Measurements from ENCODE around the gene C20orf202. TPM values are rescaled to one million over a fixed set of nuclear protein-coding genes. Genes with fewer than 3 reads are reported as not detected.

The C20orf202 gene
- total RNA-seq, 1 donor = not detected

DNA sequence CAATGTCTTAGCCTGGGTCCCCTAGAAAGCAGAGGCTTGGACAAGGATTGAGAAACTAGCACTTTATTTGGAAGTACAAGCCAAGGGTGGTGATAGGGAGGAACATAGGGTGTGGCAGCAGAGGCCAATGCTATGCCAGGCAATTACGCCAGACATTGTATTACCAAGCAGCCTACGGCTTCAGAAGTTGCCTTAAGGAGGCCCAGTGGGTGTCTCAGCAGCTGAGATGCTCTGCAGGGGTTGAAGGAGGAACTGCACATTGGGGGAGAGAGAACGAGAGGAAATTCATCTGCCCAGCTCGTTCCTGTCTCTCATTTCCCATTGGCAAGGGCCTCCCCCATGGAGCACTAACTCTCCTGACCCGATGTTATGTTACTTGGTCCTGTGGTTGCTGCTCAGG, 859 bp downstream of the C20orf202 start:
- Histone ChIP-seq H3K36me3 (ENCODE audit: insufficient read depth, low read length) (no peaks in the 10 kb centered on the region), H4K20me1 (ENCODE audit: insufficient read depth, low read length) (no peaks in the 10 kb centered on the region), H3K27ac (ENCODE audit: low read depth, low read length) (no peak overlapping the region), H3K4me2 (ENCODE audit: insufficient read depth, low read length) (no peak overlapping the region), H3K9me3 (ENCODE audit: low read depth, low read length) (no peaks in the 10 kb centered on the region), H3K79me2 (ENCODE audit: insufficient read depth, low read length) (no peaks in the 10 kb centered on the region), H3K27me3 (ENCODE audit: insufficient read depth, low read length) (peaks cover 30% of the 10 kb centered on the region), H2AFZ (ENCODE audit: low read length) (no peak overlapping the region), H3K4me1 (ENCODE audit: insufficient read depth, low read length) (no peaks in the 10 kb centered on the region), H3K4me3 (ENCODE audit: insufficient read depth, low read length) (no peak overlapping the region)
- TF ChIP-seq, protein P1, sequence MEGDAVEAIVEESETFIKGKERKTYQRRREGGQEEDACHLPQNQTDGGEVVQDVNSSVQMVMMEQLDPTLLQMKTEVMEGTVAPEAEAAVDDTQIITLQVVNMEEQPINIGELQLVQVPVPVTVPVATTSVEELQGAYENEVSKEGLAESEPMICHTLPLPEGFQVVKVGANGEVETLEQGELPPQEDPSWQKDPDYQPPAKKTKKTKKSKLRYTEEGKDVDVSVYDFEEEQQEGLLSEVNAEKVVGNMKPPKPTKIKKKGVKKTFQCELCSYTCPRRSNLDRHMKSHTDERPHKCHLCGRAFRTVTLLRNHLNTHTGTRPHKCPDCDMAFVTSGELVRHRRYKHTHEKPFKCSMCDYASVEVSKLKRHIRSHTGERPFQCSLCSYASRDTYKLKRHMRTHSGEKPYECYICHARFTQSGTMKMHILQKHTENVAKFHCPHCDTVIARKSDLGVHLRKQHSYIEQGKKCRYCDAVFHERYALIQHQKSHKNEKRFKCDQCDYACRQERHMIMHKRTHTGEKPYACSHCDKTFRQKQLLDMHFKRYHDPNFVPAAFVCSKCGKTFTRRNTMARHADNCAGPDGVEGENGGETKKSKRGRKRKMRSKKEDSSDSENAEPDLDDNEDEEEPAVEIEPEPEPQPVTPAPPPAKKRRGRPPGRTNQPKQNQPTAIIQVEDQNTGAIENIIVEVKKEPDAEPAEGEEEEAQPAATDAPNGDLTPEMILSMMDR (IDR thresholded peaks at IDR 0.05; ENCODE audit: extremely low read depth, low read depth, low read length) = no peak
- DNase-seq (ENCODE audit: insufficient read length, low spot score, missing footprints) = no peak

DNA sequence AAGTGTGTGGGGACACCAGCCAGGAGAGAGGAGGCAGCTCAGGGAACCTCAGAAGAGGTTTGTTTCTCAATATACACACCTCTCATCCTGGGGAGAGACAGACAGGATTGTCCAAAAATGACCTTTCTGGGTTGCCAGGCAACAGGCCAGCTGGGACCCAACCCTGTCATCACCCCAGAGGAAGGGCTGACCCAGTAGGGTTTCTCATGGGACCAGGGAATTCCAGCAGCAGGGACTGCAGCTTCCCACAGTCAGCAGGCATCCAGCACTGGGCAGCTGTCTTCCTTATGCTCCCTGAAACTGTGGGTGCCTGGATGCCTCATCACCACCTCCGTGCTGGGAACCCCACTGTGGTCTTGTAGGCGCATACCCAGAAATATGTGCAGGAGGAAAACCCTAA, 1.3 kb downstream of the C20orf202 start:
- Histone ChIP-seq H3K4me1 (ENCODE audit: insufficient read depth, low read length) (no peaks in the 10 kb centered on the region), H3K27me3 (ENCODE audit: insufficient read depth, low read length) (peaks cover 30% of the 10 kb centered on the region), H3K79me2 (ENCODE audit: insufficient read depth, low read length) (no peaks in the 10 kb centered on the region), H2AFZ (ENCODE audit: low read length) (no peak overlapping the region), H3K4me2 (ENCODE audit: insufficient read depth, low read length) (no peak overlapping the region), H3K4me3 (ENCODE audit: insufficient read depth, low read length) (no peak overlapping the region), H3K27ac (ENCODE audit: low read depth, low read length) (no peak overlapping the region), H3K36me3 (ENCODE audit: insufficient read depth, low read length) (no peaks in the 10 kb centered on the region), H3K9me3 (ENCODE audit: low read depth, low read length) (no peaks in the 10 kb centered on the region), H4K20me1 (ENCODE audit: insufficient read depth, low read length) (no peaks in the 10 kb centered on the region)
- no peak for DNase-seq (ENCODE audit: insufficient read length, low spot score, missing footprints)
- TF ChIP-seq, protein P1 (IDR thresholded peaks at IDR 0.05; ENCODE audit: extremely low read depth, low read depth, low read length) = no peak

DNA sequence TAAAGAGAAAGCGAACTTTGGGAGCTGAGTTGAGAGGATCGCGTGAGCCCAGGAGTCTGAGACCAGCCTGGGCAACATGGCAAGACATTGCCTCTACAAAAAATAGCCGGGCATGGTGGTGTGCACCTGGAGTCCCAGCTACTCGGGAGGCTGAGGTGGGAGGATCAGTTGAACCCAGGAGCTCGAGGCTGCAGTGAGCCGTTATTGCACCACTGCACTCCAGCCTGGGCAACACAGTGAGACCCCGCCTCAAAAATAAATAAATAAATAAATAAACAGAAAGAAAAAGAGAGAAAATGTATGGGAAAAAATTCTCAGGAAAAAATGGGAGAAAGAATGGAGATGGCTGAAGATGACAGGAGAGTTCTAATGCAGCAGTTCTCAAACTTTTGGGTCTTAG, 2.5 kb downstream of the C20orf202 start:
- Histone ChIP-seq H3K4me1 (ENCODE audit: insufficient read depth, low read length) (no peaks in the 10 kb centered on the region), H3K27me3 (ENCODE audit: insufficient read depth, low read length) (peaks cover 29% of the 10 kb centered on the region), H4K20me1 (ENCODE audit: insufficient read depth, low read length) (no peaks in the 10 kb centered on the region), H3K4me2 (ENCODE audit: insufficient read depth, low read length) (no peak overlapping the region), H2AFZ (ENCODE audit: low read length) (no peak overlapping the region), H3K79me2 (ENCODE audit: insufficient read depth, low read length) (no peaks in the 10 kb centered on the region), H3K4me3 (ENCODE audit: insufficient read depth, low read length) (no peak overlapping the region), H3K27ac (ENCODE audit: low read depth, low read length) (no peak overlapping the region), H3K9me3 (ENCODE audit: low read depth, low read length) (no peaks in the 10 kb centered on the region), H3K36me3 (ENCODE audit: insufficient read depth, low read length) (no peaks in the 10 kb centered on the region)
- TF ChIP-seq, protein P1 (IDR thresholded peaks at IDR 0.05; ENCODE audit: extremely low read depth, low read depth, low read length) = no peak
- no peak for DNase-seq (ENCODE audit: insufficient read length, low spot score, missing footprints)

DNA sequence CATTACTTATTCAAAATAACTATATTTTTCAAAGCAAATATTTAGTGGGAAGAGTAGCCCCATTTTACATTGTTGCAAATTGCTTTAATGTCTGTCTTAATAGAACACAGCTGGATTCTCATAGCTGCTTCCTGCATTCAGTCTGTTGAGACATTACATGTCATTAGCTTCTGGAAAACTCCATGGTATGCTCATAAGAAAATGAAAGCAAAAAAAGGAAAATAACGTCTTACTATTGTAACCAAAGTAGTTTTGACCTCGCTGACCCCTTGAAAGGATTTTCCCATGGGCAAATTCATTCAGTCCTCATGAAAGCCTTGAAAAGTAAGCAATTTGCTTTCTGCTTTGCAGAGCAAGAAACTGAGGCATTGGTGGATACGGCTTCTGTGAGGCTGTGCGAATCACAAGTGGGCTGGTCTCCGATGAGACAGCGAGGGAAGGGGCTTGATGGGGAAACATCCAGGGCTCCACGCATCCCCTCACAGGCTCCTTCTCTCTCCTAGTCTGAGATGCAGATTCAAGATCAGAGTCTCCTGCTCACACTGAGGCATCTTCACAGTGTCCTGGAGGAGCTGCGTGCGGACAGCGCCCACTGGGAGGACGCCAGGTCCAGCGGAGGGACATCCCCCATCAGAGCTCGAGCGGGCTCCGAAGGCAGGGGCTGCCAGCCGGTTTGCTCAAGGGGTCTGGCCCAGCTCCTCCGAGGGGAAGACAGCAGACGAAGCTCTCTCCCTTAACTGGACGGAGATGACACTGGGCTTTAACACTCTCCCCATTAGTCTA, 3.3 kb downstream of the C20orf202 start:
- no peak for DNase-seq (ENCODE audit: insufficient read length, low spot score, missing footprints)
- Histone ChIP-seq H3K27me3 (ENCODE audit: insufficient read depth, low read length) (peaks cover 29% of the 10 kb centered on the region), H3K79me2 (ENCODE audit: insufficient read depth, low read length) (no peaks in the 10 kb centered on the region), H4K20me1 (ENCODE audit: insufficient read depth, low read length) (no peaks in the 10 kb centered on the region), H3K4me2 (ENCODE audit: insufficient read depth, low read length) (no peak overlapping the region), H2AFZ (ENCODE audit: low read length) (no peak overlapping the region), H3K4me3 (ENCODE audit: insufficient read depth, low read length) (no peak overlapping the region), H3K4me1 (ENCODE audit: insufficient read depth, low read length) (no peaks in the 10 kb centered on the region), H3K27ac (ENCODE audit: low read depth, low read length) (no peak overlapping the region), H3K36me3 (ENCODE audit: insufficient read depth, low read length) (no peaks in the 10 kb centered on the region), H3K9me3 (ENCODE audit: low read depth, low read length) (no peaks in the 10 kb centered on the region)
- TF ChIP-seq, protein P1 (IDR thresholded peaks at IDR 0.05; ENCODE audit: extremely low read depth, low read depth, low read length) = no peak

Measured in osteoblast (primary cell).